Astrocyte (in vitro differentiated cells and primary cell): ENCODE measurements around the gene RBM24. TPM values are rescaled to one million over a fixed set of nuclear protein-coding genes. Genes with fewer than 3 reads are reported as not detected.
A peak's percentile ranks its signal among the peaks of the same experiment; 100 is the strongest.

Source experiments
- DNase-seq: peaks from one replicate; pipeline ENCODE4 v3.0.0-alpha.2; 2010; ENCODE audit warnings: low read depth
- FAIRE-seq: peaks from 2 replicates; lab custom pipeline; 2011; peaks lifted over from hg19 to GRCh38; lab: Jason Lieb, UNC
- H2AFZ ChIP-seq: 2 replicates; pipeline ENCODE4 v1.6.0; 2012; ENCODE audit warnings: low read depth, low read length, inconsistent platforms
- H3K27ac ChIP-seq: 2 replicates; pipeline ENCODE4 v1.5.1; 2011; ENCODE audit warnings: low read depth, low read length, inconsistent platforms
- H3K27me3 ChIP-seq: 2 replicates; pipeline ENCODE4 v1.6.0; 2011; ENCODE audit warnings: low read length, inconsistent platforms; ENCODE audit not compliant: insufficient read depth
- H3K36me3 ChIP-seq: 2 replicates; pipeline ENCODE4 v1.5.1; 2011; ENCODE audit warnings: low read length, inconsistent platforms; ENCODE audit not compliant: insufficient read depth
- H3K4me1 ChIP-seq: 2 replicates; pipeline ENCODE4 v1.5.1; 2011; ENCODE audit warnings: low read length, inconsistent platforms; ENCODE audit not compliant: insufficient read depth
- H3K4me2 ChIP-seq: 2 replicates; pipeline ENCODE4 v1.6.0; 2012; ENCODE audit warnings: low read length, inconsistent platforms
- H3K4me3 ChIP-seq: 2 replicates; pipeline ENCODE4 v1.5.1; 2011; ENCODE audit warnings: low read depth, mild to moderate bottlenecking, low read length, inconsistent platforms; ENCODE audit not compliant: insufficient read depth
- H3K79me2 ChIP-seq: 2 replicates; pipeline ENCODE4 v1.6.0; 2012; ENCODE audit warnings: mild to moderate bottlenecking, low read length, inconsistent platforms; ENCODE audit not compliant: insufficient read depth
- H3K9ac ChIP-seq: 2 replicates; pipeline ENCODE4 v1.6.0; 2012; ENCODE audit warnings: mild to moderate bottlenecking, low read length, inconsistent platforms
- H3K9me3 ChIP-seq: 2 replicates; pipeline ENCODE4 v1.5.1; 2012; ENCODE audit warnings: low read depth, mild to moderate bottlenecking, low read length, inconsistent platforms; ENCODE audit not compliant: insufficient read depth
- H4K20me1 ChIP-seq: 2 replicates; pipeline ENCODE4 v1.6.0; 2012; ENCODE audit warnings: low read length, inconsistent platforms; ENCODE audit not compliant: insufficient read depth
- H3K27ac Mint-ChIP-seq: one replicate; pipeline ENCODE4 v1.8.0; 2021; ENCODE audit warnings: mild to moderate bottlenecking, mixed read lengths; ENCODE audit not compliant: unreplicated experiment
- H3K27me3 Mint-ChIP-seq: one replicate; pipeline ENCODE4 v1.8.0; 2021; ENCODE audit warnings: low read depth, mixed read lengths; ENCODE audit not compliant: unreplicated experiment
- H3K36me3 Mint-ChIP-seq: one replicate; pipeline ENCODE4 v1.8.0; 2021; ENCODE audit warnings: low read depth, mixed read lengths; ENCODE audit not compliant: unreplicated experiment
- H3K4me1 Mint-ChIP-seq: one replicate; pipeline ENCODE4 v1.8.0; 2021; ENCODE audit warnings: low read depth, mixed read lengths; ENCODE audit not compliant: unreplicated experiment
- H3K4me3 Mint-ChIP-seq: one replicate; pipeline ENCODE4 v1.8.0; 2021; ENCODE audit warnings: mild to moderate bottlenecking, moderate library complexity, mixed read lengths; ENCODE audit not compliant: unreplicated experiment
- H3K9me3 Mint-ChIP-seq: one replicate; pipeline ENCODE4 v1.8.0; 2021; ENCODE audit warnings: mild to moderate bottlenecking, mixed read lengths; ENCODE audit not compliant: unreplicated experiment
- EZH2 ChIP-seq: IDR thresholded peaks from 2 replicates; pipeline ENCODE4 v1.6.1; 2012; ENCODE audit warnings: mild to moderate bottlenecking, low read length, inconsistent platforms; ENCODE audit not compliant: insufficient read depth
- total RNA-seq: library from RNA; stranded (reverse); gene quantifications from 2 replicates; pipeline ENCODE4 v1.2.1, GENCODE V29; 2021
- TF ChIP-seq, protein P1 (sequence below): IDR thresholded peaks from 2 replicates; pipeline ENCODE4 v1.5.1; 2011; ENCODE audit warnings: low read depth, mild to moderate bottlenecking, inconsistent platforms, low read length, moderate library complexity; ENCODE audit not compliant: insufficient read depth

Gene RBM24
- total RNA-seq, 1 donor from 2014 or later: 22.7 TPM

DNA sequence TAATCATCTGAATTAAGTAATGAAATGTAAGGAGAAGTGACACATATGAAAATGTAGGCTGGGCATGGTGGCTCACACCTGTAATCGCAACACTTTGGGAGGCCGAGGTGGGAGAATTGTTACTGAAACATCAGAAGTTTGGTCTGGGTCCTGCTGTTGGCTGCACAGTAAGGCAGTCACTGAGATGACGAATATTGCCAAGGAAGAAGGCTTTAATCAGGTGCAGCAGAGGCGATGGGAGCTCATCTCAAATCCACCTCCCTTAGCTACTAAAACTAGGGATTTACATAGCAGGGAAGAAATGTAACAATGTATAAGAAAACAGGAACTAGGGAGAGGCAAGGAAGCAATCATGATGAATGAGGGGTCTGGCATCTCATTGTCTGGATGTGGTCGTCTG, 50.1 kb downstream of the RBM24 start:
- H3K27me3 Mint-ChIP-seq: peaks cover 4% of the 10 kb centered on the region

DNA sequence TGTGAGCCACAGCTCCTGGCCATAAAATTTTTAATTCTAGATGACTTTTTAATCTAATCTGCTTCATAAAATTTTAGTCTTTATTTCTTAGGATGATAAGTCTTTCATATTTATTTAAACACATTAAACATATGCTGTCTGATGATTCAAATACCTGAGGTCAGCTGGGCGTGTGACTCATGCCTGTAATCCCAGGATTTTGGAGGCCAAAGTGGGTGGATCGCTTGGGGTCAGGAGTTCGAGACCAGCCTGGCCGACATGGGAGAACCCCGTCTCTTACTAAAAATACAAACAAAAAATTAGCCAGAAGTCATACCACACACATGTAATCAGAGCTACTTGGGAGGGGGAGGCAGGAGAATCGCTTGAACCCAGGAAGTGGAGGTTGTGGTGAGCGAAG, 53.1 kb downstream of the RBM24 start:
- no peak overlapping the region for H3K4me3 ChIP-seq
- TF ChIP-seq EZH2: no peak
- TF ChIP-seq, protein P1, sequence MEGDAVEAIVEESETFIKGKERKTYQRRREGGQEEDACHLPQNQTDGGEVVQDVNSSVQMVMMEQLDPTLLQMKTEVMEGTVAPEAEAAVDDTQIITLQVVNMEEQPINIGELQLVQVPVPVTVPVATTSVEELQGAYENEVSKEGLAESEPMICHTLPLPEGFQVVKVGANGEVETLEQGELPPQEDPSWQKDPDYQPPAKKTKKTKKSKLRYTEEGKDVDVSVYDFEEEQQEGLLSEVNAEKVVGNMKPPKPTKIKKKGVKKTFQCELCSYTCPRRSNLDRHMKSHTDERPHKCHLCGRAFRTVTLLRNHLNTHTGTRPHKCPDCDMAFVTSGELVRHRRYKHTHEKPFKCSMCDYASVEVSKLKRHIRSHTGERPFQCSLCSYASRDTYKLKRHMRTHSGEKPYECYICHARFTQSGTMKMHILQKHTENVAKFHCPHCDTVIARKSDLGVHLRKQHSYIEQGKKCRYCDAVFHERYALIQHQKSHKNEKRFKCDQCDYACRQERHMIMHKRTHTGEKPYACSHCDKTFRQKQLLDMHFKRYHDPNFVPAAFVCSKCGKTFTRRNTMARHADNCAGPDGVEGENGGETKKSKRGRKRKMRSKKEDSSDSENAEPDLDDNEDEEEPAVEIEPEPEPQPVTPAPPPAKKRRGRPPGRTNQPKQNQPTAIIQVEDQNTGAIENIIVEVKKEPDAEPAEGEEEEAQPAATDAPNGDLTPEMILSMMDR: no peak
- H3K9ac ChIP-seq: no peak overlapping the region
- peaks cover 4% of the 10 kb centered on the region for H3K9me3 Mint-ChIP-seq
- H3K27ac ChIP-seq: no peak overlapping the region
- H3K4me3 Mint-ChIP-seq: no peak overlapping the region
- H3K4me2 ChIP-seq: no peak overlapping the region
- H3K79me2 ChIP-seq: no peaks in the 10 kb centered on the region
- no peaks in the 10 kb centered on the region for H3K4me1 Mint-ChIP-seq
- H3K27me3 Mint-ChIP-seq: no peaks in the 10 kb centered on the region
- FAIRE-seq: no peak
- DNase-seq: peak; percentile 58
- no peaks in the 10 kb centered on the region for H3K4me1 ChIP-seq
- no peak overlapping the region for H3K27ac Mint-ChIP-seq
- H3K36me3 ChIP-seq: no peaks in the 10 kb centered on the region
- H3K27me3 ChIP-seq: no peaks in the 10 kb centered on the region
- H3K9me3 ChIP-seq: no peaks in the 10 kb centered on the region
- no peak overlapping the region for H2AFZ ChIP-seq
- no peaks in the 10 kb centered on the region for H3K36me3 Mint-ChIP-seq
- H4K20me1 ChIP-seq: no peaks in the 10 kb centered on the region

More for the DNA sequence above, 50.1 kb downstream of the RBM24 start:
- no peaks in the 10 kb centered on the region for H4K20me1 ChIP-seq
- Mint-ChIP-seq H3K4me1 (no peaks in the 10 kb centered on the region), H3K9me3 (peaks cover 4% of the 10 kb centered on the region), H3K4me3 (no peak overlapping the region), H3K36me3 (no peaks in the 10 kb centered on the region), H3K27ac (no peak overlapping the region)
- H2AFZ ChIP-seq: no peak overlapping the region
- no peak overlapping the region for H3K9ac ChIP-seq
- FAIRE-seq: no peak
- TF ChIP-seq EZH2: no peak
- TF ChIP-seq, protein P1: no peak
- H3K4me1 ChIP-seq: no peaks in the 10 kb centered on the region
- no peak overlapping the region for H3K27ac ChIP-seq
- H3K4me3 ChIP-seq: no peak overlapping the region
- no peaks in the 10 kb centered on the region for H3K36me3 ChIP-seq
- H3K79me2 ChIP-seq: no peaks in the 10 kb centered on the region
- H3K9me3 ChIP-seq: no peaks in the 10 kb centered on the region
- H3K27me3 ChIP-seq: no peaks in the 10 kb centered on the region
- DNase-seq: no peak
- no peak overlapping the region for H3K4me2 ChIP-seq

DNA sequence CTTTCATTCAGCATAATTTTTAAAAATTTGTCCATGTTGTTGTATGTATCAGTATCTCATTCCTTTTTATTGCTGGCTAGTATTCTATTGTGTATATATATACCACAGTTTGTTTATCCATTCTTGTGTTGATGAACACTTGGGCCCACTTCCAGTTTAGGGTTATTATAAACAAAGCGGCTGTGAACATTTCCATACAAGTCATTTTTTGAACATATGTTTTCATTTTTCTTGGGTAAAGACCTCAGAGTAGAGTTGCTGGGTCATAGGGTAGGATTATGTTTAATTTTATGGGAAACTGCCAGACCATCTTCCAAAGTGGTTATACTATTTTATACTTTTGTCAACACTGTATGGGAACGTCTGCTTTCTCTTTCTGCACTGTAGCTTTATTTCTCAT, 55.3 kb downstream of the RBM24 start:
- TF ChIP-seq, protein P1: no peak
- TF ChIP-seq EZH2: no peak
- Mint-ChIP-seq H3K4me3 (no peak overlapping the region), H3K36me3 (peaks cover under 1% of the 10 kb centered on the region), H3K27me3 (no peaks in the 10 kb centered on the region), H3K9me3 (no peaks in the 10 kb centered on the region), H3K27ac (no peak overlapping the region), H3K4me1 (no peaks in the 10 kb centered on the region)
- no peaks in the 10 kb centered on the region for H4K20me1 ChIP-seq
- no peaks in the 10 kb centered on the region for H3K36me3 ChIP-seq
- H3K27ac ChIP-seq: no peak overlapping the region
- DNase-seq (peak; percentile 26), FAIRE-seq (no peak)
- H2AFZ ChIP-seq: no peak overlapping the region
- no peaks in the 10 kb centered on the region for H3K27me3 ChIP-seq
- H3K79me2 ChIP-seq: no peaks in the 10 kb centered on the region
- H3K4me3 ChIP-seq: no peak overlapping the region
- H3K4me1 ChIP-seq: no peaks in the 10 kb centered on the region
- H3K9ac ChIP-seq: no peak overlapping the region
- no peaks in the 10 kb centered on the region for H3K9me3 ChIP-seq
- no peak overlapping the region for H3K4me2 ChIP-seq
